NCI-H2196 treated with DMSO at 0.1 percent for 48 hours (cell line): Measurements from ENCODE around the gene C6orf141.
A peak's percentile ranks its signal among the peaks of the same experiment; 100 is the strongest.

Experiments used
- DNase-seq: peaks from one replicate; lab custom pipeline; 2025; ENCODE audit not compliant: unreplicated experiment; lab: John Stamatoyannopoulos, UW

Gene C6orf141

DNA sequence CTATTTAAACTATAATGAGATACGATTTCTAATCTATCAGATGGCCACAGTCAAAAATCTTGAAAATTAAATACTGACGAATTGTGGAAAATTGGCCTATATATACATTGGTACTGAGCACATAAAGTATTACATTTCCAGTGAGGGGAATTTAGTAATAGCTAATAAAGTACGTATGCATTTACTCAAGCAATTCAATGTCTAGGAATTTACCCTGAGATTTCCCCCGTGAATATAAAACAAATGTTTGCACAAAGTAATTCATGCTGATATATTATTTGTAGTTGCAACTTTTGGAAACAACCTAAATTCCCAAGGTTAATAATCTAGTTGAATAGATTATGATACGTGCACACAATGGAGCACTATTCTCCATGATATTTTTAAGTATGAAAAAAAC is 14.7 kb upstream of the C6orf141 start:
- DNase-seq, result no peak

GRCh38 chr6:49539102-49539501 is 11.4 kb upstream of the C6orf141 start:
- no peak for DNase-seq

DNA sequence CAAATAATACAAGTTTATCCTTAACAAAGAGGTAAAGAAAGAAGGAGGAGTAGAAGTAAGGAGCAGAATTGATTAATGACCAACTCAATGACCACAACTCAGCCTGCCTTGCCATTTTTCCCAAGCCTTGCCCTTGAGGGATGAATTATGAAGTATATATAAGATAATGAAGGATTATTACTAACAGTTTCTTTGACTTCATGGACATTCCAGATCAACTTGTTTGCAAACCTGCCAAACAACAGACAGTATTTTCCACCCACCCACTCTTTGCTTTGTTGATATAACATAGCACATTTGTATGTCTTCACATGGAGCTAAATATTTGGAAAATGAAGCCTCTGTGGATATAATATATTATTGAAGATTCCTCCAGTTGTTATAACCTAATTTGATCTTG is 9.9 kb upstream of the C6orf141 start:
- DNase-seq, result no peak

DNA sequence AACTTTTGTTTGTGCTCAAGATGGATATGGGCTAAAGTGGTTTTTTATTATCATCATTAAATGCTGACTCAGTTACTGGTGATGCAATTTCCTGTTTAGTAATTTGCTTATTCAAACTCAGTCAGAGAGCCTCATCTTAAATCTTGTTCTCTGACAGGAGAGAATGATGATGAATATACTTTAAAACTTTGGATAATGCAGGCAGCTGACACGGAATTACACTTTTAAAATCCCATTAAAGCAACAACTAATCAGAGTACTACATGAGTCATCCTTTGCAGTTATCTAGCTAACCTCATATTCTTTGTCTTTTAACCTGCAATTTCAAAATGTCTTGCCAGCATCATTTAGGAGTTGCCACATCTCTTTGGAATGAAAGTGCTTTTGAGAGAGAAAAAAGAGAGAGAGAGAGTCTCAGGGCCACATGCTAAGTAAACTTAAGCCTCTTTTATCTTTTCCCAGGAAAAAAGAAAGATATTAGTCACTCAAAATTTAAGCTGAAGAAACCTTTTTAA is 9.2 kb upstream of the C6orf141 start:
- no peak for DNase-seq

DNA sequence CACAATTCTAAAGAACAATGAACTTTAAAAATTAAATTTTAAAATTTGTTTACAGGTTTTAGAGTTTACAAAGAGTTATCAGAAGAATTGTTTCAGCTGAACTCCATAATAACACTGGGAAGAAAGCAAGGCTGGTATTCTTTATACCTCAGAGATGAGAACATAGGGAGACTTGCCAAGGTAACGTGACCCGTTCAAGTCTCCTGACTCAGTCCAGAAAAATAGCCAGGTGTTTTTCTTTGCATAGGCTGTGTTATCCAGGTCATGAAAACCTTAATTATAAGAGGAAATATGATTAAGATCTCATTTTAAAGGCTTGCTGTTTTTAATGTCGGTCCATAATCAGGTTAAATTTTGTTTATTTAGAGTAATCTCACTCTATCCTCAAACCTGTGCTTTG is 8.5 kb upstream of the C6orf141 start:
- DNase-seq, result peak; percentile 66

- DNase-seq, result peak; percentile 90
These were observed 7.2 kb upstream of the C6orf141 start for GRCh38 chr6:49543087-49543858.

DNA sequence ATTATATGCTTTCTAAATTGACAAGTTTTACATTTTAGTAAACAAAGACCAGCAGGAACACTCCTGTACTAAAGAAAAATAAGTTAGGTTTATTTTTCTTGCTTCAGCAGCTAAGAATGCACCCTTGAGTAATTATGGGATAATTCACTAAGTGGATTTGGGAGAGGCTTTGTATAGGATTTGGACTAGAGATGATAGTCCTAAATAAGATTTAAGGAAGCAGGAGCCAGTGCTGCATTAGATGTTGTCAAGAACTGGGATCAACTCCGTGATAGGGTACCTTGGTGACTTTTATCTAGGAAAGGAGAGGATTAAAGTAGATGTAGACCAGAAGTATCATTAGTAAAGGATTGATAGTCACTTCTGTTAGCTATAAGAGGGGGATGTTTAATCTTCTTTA is 4.1 kb upstream of the C6orf141 start:
- DNase-seq, result no peak

DNA sequence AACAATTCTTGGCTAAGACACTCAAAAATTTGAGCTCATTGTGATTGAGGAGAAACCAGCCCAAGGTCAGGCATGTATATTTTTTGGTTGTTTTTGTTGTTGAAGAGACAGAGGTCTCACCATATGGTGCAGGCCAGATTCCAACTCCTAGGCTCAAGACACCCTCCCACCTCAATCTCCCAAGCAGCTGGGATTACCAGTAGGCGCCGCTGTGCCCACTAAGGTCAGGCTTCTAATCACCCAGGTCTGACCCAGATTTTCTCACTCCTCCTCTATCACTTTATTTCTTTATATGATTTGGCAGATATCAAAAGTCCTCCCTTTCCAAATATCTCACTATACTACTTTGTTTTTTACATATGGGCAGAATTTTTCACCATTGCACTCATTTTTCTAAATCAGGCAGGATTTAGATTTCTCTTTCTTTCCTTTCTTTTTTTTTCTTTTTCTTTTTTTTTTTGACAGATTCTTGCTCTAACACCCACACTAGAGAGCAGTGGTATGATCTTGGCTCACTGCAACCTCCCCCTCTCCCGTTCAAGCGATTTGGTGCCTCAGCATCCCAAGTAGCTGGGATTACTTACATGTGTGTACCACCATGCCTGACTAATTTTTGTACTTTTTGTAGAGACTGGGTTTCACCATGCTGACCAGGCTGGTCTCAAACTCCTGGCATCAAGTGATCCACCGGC is 1.7 kb upstream of the C6orf141 start:
- DNase-seq, result no peak

- DNase-seq, result no peak
These were observed 577 bp upstream of the C6orf141 start for GRCh38 chr6:49549691-49550491.

- no peak for DNase-seq
These were observed 804 bp downstream of the C6orf141 start for GRCh38 chr6:49551078-49551865.

- no peak for DNase-seq
These were observed 1.3 kb downstream of the C6orf141 start for GRCh38 chr6:49551866-49552129.

DNA sequence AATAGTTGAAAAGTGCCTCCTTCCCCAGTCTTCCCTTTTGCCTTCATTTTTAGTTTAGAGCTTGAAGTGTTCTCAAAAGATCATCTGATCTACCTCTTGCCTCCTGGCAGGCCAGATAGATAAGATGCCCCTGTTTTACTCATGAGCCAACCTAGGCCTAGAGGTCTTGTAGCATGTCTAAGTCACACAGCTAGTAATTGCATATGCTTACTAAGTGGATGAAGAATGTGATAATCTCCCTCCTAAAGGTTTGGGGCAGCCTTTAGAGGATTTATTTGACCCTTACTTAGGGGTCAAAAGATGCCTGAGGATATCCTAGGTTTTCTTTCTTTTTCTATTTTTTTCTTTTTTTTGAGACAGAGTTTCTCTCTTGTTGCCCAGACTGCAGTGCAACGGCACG is 2.1 kb downstream of the C6orf141 start:
- no peak for DNase-seq

DNA sequence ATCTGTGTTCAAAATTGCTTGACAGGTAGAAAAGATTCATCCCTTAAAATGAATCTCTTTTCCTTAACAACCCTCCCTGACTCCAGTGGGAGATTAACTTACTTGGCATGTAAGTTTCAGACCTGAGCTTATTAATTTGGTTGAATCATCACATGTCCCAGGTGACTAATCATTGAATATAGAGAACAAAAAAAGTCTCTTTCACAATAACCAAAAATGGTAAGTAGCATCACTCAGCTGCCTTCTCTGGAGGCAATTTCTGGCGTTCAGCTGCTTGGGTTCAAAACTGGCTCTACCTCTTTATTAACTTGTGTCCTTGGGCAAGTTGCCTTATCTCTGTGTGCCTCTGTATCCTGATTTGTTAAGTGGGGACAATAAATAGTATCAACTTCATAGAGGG is 2.9 kb downstream of the C6orf141 start:
- DNase-seq, result no peak

DNA sequence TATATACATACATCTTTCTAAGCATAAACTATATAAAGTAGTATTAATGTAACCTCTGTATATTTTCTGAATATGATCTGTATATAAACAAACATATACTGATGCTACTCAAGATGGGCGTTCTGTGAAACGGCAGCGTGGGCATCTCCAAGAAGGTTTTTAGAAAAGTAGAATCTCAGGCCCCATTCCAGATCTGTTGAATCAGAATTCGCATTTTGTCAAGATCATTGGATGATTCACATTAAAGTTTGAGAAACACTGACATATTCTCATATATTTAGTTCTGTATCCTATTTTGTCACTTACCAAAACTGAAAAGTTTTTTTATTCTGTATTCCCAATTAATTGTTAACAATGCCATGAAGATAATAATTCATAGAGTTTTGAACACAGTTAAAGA is 5.5 kb downstream of the C6orf141 start:
- no peak for DNase-seq

GRCh38 chr6:49556429-49556837 is 6.0 kb downstream of the C6orf141 start:
- peak; percentile 59 for DNase-seq

DNA sequence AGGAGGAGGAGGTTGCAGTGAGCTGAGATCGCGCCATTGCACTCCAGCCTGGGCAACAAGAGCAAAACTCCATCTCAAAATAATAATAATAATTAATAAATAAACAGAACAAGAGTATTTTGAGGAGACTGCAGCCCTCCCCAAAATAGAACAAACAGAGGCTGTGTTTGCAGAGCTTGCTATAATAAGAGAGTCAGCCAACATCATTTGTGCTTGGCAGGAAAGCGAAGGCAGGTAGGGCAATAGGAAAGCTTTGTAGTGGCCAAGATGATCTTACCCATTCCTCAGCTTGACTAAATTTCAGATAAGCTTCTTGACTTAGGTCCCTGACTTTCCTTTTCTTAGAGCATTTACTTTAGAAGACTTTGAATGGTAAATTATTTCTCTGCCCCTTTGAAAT is 6.7 kb downstream of the C6orf141 start:
- DNase-seq, result no peak

GRCh38 chr6:49558238-49558637 is 7.8 kb downstream of the C6orf141 start:
- no peak for DNase-seq

- DNase-seq, result no peak
These were observed 12.8 kb downstream of the C6orf141 start for GRCh38 chr6:49563006-49563886.

- DNase-seq, result no peak
These were observed 14.1 kb downstream of the C6orf141 start for GRCh38 chr6:49564552-49564951.

DNA sequence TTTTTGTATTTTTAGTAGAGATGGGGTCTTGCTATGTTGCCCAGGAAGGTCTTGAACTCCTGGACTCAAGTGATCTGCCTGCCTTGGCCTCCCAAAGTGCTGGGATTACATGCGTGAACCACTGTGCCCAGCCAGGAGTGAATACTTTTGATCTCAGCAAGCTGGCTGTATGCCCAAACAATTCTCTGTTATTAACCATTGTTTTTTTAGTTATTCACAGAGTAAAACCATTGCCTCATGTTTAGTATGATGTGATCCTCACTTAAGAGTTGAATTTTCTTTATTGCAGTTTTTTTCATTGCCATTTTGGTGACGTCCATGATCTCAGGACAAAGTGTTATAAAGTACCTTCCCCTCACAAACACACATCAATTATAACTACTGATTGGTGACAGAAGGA is 14.8 kb downstream of the C6orf141 start:
- no peak for DNase-seq
